Measurements from ENCODE around the gene MRPL53. TPM values are rescaled to one million over a fixed set of nuclear protein-coding genes. Genes with fewer than 3 reads are reported as not detected.
"Not testable (repeated sequence)": the region's sequence is repeated elsewhere in the genome, so short reads cannot be mapped to it uniquely, and the experiment has no call there.

MRPL53 gene
- total RNA-seq, 4 donors from 2014 or later: 8.8 to 101 (median 45.8) TPM

- Histone ChIP-seq H3K4me1 (peaks cover 4 to 8% of the 10 kb centered on the region in 2 donors), H3K27me3 (no peaks in the 10 kb centered on the region), H3K4me3 (no peak overlapping the region), H3K36me3 (no peaks in the 10 kb centered on the region), H3K9me3 (no peaks in the 10 kb centered on the region), H3K27ac (no peak overlapping the region)
- DNase-seq: no peak
- intact Hi-C loops (cut with DNase I; ENCODE audit: low total_unique reads): no loop called here
- TF ChIP-seq CTCF (IDR thresholded peaks at IDR 0.05) (no peak), POLR2A (IDR thresholded peaks at IDR 0.05) (no peak)
These were observed 10.3 kb downstream of the MRPL53 start for GRCh38 chr2:74462054-74462785.

- H3K27me3 ChIP-seq: no peaks in the 10 kb centered on the region
- no peak overlapping the region for H3K4me3 ChIP-seq
- H3K9me3 ChIP-seq: no peaks in the 10 kb centered on the region
- no peaks in the 10 kb centered on the region for H3K36me3 ChIP-seq
- no peak overlapping the region for H3K27ac ChIP-seq
- H3K4me1 ChIP-seq: peaks cover 7 to 16% of the 10 kb centered on the region in 2 donors
- no peak for TF ChIP-seq CTCF (IDR thresholded peaks at IDR 0.05)
- TF ChIP-seq POLR2A (IDR thresholded peaks at IDR 0.05): no peak
- intact Hi-C loops (cut with DNase I; ENCODE audit: low total_unique reads): no loop called here
- DNase-seq: no peak
These were observed 11.1 kb downstream of the MRPL53 start for GRCh38 chr2:74461187-74462053.

- H3K27ac ChIP-seq; H3K27me3 ChIP-seq; H3K4me3 ChIP-seq; H3K9me3 ChIP-seq; H3K36me3 ChIP-seq; DNase-seq; intact Hi-C loops (cut with DNase I; ENCODE audit: low total_unique reads): not testable (repeated sequence)
- peaks cover 7 to 24% of the 10 kb centered on the region in 2 donors for H3K4me1 ChIP-seq
These were observed 12.3 kb downstream of the MRPL53 start for GRCh38 chr2:74460187-74460586.

GRCh38 chr2:74459503-74460118 is 12.9 kb downstream of the MRPL53 start:
- H3K36me3 ChIP-seq; intact Hi-C loops (cut with DNase I; ENCODE audit: low total_unique reads); DNase-seq; H3K27me3 ChIP-seq; H3K4me3 ChIP-seq; H3K27ac ChIP-seq; H3K9me3 ChIP-seq: not testable (repeated sequence)
- peaks cover 7 to 25% of the 10 kb centered on the region in 2 donors for H3K4me1 ChIP-seq

- Histone ChIP-seq H3K9me3 (no peaks in the 10 kb centered on the region), H3K36me3 (no peaks in the 10 kb centered on the region), H3K27me3 (no peaks in the 10 kb centered on the region), H3K4me3 (peak overlapping the region; percentile 66 to 70), H3K4me1 (peaks cover 3 to 19% of the 10 kb centered on the region in 2 donors), H3K27ac (peak overlapping the region; percentile 68 to 79)
- intact Hi-C loops (cut with DNase I; ENCODE audit: low total_unique reads): no loop called here
- DNase-seq: no peak
- TF ChIP-seq CTCF (IDR thresholded peaks at IDR 0.05) (no peak), POLR2A (IDR thresholded peaks at IDR 0.05) (no peak)
These were observed 13.5 kb downstream of the MRPL53 start for GRCh38 chr2:74458938-74459363.
